ENCODE data around the gene LRP2. TPM values are rescaled to one million over a fixed set of nuclear protein-coding genes. Genes with fewer than 3 reads are reported as not detected.

Gene LRP2
- total and polyA plus RNA-seq, 10 of the 15 experiments (the other 5 are each of a cell fraction or from before 2014, with no cell fraction given): 0.01 to 0.19 (median 0.06) TPM; not detected in 5

DNA sequence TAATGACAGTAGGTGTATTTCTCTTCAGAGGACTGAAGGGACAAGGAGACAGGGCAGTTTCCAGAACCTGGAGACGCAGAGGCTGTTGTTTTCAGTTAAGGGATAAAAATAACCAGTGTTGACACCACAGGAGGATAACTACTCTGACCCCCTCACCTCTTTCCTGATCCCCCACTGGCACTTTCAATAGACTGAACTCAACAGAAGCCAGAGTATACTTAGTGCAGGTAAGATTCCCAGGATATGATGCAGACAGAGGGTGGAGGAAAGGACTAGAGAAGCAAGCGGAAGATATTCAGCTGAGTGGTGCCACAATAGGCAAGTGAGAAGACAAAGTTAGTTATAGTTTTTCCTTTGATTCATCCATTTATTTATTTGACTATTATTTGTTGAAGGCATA, 273.2 kb downstream of the LRP2 start:
- Histone ChIP-seq H2AFZ (ENCODE audit: control insufficient read depth, low read depth, low read length) (no peak overlapping the region), H3K4me2 (ENCODE audit: control insufficient read depth, insufficient read depth) (no peak overlapping the region), H3K36me3 (ENCODE audit: control insufficient read depth in 2 of 2, insufficient read depth in 2 of 2, low read length in 1 of 2) (no peaks in the 10 kb centered on the region), H3K9ac (ENCODE audit: control insufficient read depth, insufficient read depth, low read length) (no peak overlapping the region), H3K27ac (ENCODE audit: control insufficient read depth, insufficient read depth) (no peak overlapping the region), H3K27me3 (replicated peaks in 1 of 2; ENCODE audit: control insufficient read depth in 2 of 2, insufficient read depth in 2 of 2, low read length in 1 of 2) (no peaks in the 10 kb centered on the region), H4K20me1 (ENCODE audit: control insufficient read depth, insufficient read depth) (no peaks in the 10 kb centered on the region), H3K4me3 (no peak overlapping the region), H3K79me2 (ENCODE audit: control insufficient read depth, insufficient read depth, low read length) (no peaks in the 10 kb centered on the region), H3K4me1 (ENCODE audit: control insufficient read depth, insufficient read depth, low read length) (no peaks in the 10 kb centered on the region), H3K9me3 (replicated peaks; ENCODE audit: control insufficient read depth, insufficient read depth, low read length) (no peaks in the 10 kb centered on the region; the same call in 2 of the 3 replicates)
- ATAC-seq (no peak), DNase-seq (ENCODE audit: low read depth, low spot score) (no peak), FAIRE-seq (no peak)
- 46% methylated on average over 2 of the region's 2 CpGs for WGBS (ENCODE audit: insufficient coverage, insufficient replicate concordance, low lambda C conversion rate, missing lambda C conversion rate)
- in situ Hi-C loops (cut with MboI): no loop called here
- no TSS peak for BruUV-seq (replicated peaks)
- intact Hi-C loops (cut with micrococcal nuclease; ENCODE audit: unreplicated experiment): no loop called here
- ChIA-PET SMC1A (ENCODE audit: uncharacterized antibody, unreplicated experiment) (no interaction called here), CTCF (no interaction called here), POLR2A (no interaction called here), RAD21 (ENCODE audit: unreplicated experiment) (no interaction called here)
- TF ChIP-seq, protein P1, sequence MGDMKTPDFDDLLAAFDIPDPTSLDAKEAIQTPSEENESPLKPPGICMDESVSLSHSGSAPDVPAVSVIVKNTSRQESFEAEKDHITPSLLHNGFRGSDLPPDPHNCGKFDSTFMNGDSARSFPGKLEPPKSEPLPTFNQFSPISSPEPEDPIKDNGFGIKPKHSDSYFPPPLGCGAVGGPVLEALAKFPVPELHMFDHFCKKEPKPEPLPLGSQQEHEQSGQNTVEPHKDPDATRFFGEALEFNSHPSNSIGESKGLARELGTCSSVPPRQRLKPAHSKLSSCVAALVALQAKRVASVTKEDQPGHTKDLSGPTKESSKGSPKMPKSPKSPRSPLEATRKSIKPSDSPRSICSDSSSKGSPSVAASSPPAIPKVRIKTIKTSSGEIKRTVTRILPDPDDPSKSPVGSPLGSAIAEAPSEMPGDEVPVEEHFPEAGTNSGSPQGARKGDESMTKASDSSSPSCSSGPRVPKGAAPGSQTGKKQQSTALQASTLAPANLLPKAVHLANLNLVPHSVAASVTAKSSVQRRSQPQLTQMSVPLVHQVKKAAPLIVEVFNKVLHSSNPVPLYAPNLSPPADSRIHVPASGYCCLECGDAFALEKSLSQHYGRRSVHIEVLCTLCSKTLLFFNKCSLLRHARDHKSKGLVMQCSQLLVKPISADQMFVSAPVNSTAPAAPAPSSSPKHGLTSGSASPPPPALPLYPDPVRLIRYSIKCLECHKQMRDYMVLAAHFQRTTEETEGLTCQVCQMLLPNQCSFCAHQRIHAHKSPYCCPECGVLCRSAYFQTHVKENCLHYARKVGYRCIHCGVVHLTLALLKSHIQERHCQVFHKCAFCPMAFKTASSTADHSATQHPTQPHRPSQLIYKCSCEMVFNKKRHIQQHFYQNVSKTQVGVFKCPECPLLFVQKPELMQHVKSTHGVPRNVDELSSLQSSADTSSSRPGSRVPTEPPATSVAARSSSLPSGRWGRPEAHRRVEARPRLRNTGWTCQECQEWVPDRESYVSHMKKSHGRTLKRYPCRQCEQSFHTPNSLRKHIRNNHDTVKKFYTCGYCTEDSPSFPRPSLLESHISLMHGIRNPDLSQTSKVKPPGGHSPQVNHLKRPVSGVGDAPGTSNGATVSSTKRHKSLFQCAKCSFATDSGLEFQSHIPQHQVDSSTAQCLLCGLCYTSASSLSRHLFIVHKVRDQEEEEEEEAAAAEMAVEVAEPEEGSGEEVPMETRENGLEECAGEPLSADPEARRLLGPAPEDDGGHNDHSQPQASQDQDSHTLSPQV (IDR thresholded peaks at IDR 0.05): no peak
- TF ChIP-seq PAX5 (IDR thresholded peaks at IDR 0.05; ENCODE audit: borderline replicate concordance, low read depth, low read length) (no peak), MYB (IDR thresholded peaks at IDR 0.05; ENCODE audit: borderline replicate concordance, low read depth, low read length) (no peak), HDAC2 (IDR thresholded peaks at IDR 0.05) (no peak), POLR2AphosphoS2 (IDR thresholded peaks at IDR 0.05; ENCODE audit: low read depth, low read length) (no peak), POLR2A (IDR thresholded peaks at IDR 0.05; ENCODE audit: low read depth, low read length) (no peak), RAD51 (IDR thresholded peaks at IDR 0.05) (no peak)
- TF ChIP-seq, protein P2, sequence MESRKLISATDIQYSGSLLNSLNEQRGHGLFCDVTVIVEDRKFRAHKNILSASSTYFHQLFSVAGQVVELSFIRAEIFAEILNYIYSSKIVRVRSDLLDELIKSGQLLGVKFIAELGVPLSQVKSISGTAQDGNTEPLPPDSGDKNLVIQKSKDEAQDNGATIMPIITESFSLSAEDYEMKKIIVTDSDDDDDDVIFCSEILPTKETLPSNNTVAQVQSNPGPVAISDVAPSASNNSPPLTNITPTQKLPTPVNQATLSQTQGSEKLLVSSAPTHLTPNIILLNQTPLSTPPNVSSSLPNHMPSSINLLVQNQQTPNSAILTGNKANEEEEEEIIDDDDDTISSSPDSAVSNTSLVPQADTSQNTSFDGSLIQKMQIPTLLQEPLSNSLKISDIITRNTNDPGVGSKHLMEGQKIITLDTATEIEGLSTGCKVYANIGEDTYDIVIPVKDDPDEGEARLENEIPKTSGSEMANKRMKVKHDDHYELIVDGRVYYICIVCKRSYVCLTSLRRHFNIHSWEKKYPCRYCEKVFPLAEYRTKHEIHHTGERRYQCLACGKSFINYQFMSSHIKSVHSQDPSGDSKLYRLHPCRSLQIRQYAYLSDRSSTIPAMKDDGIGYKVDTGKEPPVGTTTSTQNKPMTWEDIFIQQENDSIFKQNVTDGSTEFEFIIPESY (IDR thresholded peaks at IDR 0.05): no peak

Data from GM12878 (cell line).